ENCODE measurements around the gene EPHA6.

Gene EPHA6

DNA sequence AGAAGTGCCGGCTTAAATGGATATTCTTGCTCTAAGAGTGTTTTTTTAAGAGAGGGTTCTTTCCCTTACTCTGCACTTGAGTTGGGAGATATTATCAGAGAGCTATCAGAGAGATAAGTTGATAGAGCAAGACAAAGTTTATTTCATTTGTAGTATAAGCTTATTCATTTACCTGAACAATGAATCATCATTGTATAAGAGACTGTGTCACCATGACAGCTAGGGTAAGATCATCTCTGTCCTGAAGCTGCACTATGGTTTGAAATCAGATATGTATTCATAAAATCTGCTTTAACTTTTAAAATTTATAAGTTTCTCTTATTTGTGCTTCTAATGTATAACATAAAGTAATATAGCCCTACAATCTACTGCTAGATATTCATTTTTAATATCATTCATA is 822.1 kb downstream of the EPHA6 start:
- ATAC-seq (ENCODE audit: insufficient read depth, low read depth) (no peak), DNase-seq (no peak)
- Histone ChIP-seq H4K20me1 (ENCODE audit: insufficient read depth, low read length) (no peaks in the 10 kb centered on the region), H3K9ac (ENCODE audit: low read depth, low read length) (no peak overlapping the region), H2AFZ (ENCODE audit: low read depth, low read length) (no peak overlapping the region), H3K9me3 (ENCODE audit: insufficient read depth, low read length, severe bottlenecking) (no peaks in the 10 kb centered on the region), H3K4me2 (ENCODE audit: insufficient read depth, low read length) (no peak overlapping the region), H3K27me3 (ENCODE audit: insufficient read depth, low read length, poor library complexity) (no peaks in the 10 kb centered on the region), H3K36me3 (ENCODE audit: insufficient read depth, low read length) (no peaks in the 10 kb centered on the region), H3K27ac (ENCODE audit: low read length) (no peak overlapping the region), H3K79me2 (ENCODE audit: insufficient read depth, low read length) (no peaks in the 10 kb centered on the region), H3K4me1 (ENCODE audit: insufficient read depth, low read length) (no peaks in the 10 kb centered on the region), H3K4me3 (ENCODE audit: low read depth in 1 of 2, low read length in 2 of 2) (no peak overlapping the region)
- TF ChIP-seq, protein P1, sequence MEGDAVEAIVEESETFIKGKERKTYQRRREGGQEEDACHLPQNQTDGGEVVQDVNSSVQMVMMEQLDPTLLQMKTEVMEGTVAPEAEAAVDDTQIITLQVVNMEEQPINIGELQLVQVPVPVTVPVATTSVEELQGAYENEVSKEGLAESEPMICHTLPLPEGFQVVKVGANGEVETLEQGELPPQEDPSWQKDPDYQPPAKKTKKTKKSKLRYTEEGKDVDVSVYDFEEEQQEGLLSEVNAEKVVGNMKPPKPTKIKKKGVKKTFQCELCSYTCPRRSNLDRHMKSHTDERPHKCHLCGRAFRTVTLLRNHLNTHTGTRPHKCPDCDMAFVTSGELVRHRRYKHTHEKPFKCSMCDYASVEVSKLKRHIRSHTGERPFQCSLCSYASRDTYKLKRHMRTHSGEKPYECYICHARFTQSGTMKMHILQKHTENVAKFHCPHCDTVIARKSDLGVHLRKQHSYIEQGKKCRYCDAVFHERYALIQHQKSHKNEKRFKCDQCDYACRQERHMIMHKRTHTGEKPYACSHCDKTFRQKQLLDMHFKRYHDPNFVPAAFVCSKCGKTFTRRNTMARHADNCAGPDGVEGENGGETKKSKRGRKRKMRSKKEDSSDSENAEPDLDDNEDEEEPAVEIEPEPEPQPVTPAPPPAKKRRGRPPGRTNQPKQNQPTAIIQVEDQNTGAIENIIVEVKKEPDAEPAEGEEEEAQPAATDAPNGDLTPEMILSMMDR (IDR thresholded peaks at IDR 0.05; ENCODE audit: borderline replicate concordance, extremely low read depth, low read length, poor library complexity, severe bottlenecking) = no peak
- TF ChIP-seq EZH2 (IDR thresholded peaks at IDR 0.05; ENCODE audit: borderline replicate concordance, low read depth, low read length, severe bottlenecking) = no peak

DNA sequence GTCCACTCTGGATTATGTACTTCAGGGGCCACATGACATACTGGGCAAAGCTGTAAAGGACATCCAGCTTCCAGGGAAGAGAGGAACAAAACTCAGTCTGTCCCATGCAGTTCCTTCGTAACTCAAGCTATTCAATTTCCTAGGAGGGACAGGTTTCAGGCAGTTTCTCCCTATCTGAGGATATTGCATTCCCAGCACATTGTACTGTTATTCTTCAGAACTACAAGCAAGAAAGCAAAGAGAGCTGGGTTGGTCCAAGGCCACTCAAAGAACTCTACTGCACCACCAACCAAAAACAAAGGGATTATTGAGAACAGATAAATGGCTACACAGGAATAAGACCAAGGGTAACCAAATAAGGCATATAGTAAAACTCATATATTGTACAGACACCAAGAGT is 832.5 kb downstream of the EPHA6 start:
- no peaks in the 10 kb centered on the region for H3K27me3 ChIP-seq (ENCODE audit: insufficient read depth, low read length, poor library complexity)
- no peak overlapping the region for H3K27ac ChIP-seq (ENCODE audit: low read length)
- H3K79me2 ChIP-seq (ENCODE audit: insufficient read depth, low read length) = no peaks in the 10 kb centered on the region
- no peaks in the 10 kb centered on the region for H4K20me1 ChIP-seq (ENCODE audit: insufficient read depth, low read length)
- H3K9me3 ChIP-seq (ENCODE audit: insufficient read depth, low read length, severe bottlenecking) = no peaks in the 10 kb centered on the region
- no peak overlapping the region for H3K9ac ChIP-seq (ENCODE audit: low read depth, low read length)
- ATAC-seq (ENCODE audit: insufficient read depth, low read depth) (no peak), DNase-seq (no peak)
- H3K4me3 ChIP-seq (ENCODE audit: low read depth in 1 of 2, low read length in 2 of 2) = no peak overlapping the region
- H3K4me2 ChIP-seq (ENCODE audit: insufficient read depth, low read length) = no peak overlapping the region
- no peak overlapping the region for H2AFZ ChIP-seq (ENCODE audit: low read depth, low read length)
- no peaks in the 10 kb centered on the region for H3K36me3 ChIP-seq (ENCODE audit: insufficient read depth, low read length)
- no peaks in the 10 kb centered on the region for H3K4me1 ChIP-seq (ENCODE audit: insufficient read depth, low read length)
- TF ChIP-seq, protein P1 (IDR thresholded peaks at IDR 0.05; ENCODE audit: borderline replicate concordance, extremely low read depth, low read length, poor library complexity, severe bottlenecking) = no peak
- no peak for TF ChIP-seq EZH2 (IDR thresholded peaks at IDR 0.05; ENCODE audit: borderline replicate concordance, low read depth, low read length, severe bottlenecking)

DNA sequence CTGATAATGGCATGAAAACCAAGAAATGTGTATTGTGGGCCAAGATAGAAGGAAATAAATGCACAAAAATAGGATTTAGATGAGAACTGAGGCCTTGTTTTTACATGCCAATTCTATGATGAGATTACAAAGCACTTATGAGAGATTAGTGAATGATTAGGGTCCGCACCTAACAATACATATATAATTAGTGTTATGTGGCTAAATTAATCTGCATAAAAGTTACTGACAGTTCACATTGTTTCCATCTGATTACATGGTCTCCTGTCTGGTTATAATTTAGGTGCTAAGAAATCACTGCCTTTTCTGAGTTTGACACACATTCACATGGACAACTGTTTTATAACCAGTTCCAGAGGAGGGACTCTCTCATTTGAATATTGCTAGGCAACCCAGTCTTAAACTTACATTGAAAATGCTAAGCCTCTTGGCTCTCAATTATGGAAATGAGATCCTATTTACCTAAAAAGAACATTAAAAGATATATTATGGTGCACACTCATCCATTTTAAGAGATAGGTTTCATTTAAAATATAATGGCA is 833.1 kb downstream of the EPHA6 start:
- H3K9ac ChIP-seq (ENCODE audit: low read depth, low read length) = no peak overlapping the region
- TF ChIP-seq EZH2 (IDR thresholded peaks at IDR 0.05; ENCODE audit: borderline replicate concordance, low read depth, low read length, severe bottlenecking) = no peak
- TF ChIP-seq, protein P1 (IDR thresholded peaks at IDR 0.05; ENCODE audit: borderline replicate concordance, extremely low read depth, low read length, poor library complexity, severe bottlenecking) = no peak
- no peaks in the 10 kb centered on the region for H3K27me3 ChIP-seq (ENCODE audit: insufficient read depth, low read length, poor library complexity)
- DNase-seq = no peak
- H3K4me1 ChIP-seq (ENCODE audit: insufficient read depth, low read length) = no peaks in the 10 kb centered on the region
- H4K20me1 ChIP-seq (ENCODE audit: insufficient read depth, low read length) = no peaks in the 10 kb centered on the region
- no peak for ATAC-seq (ENCODE audit: insufficient read depth, low read depth)
- H3K27ac ChIP-seq (ENCODE audit: low read length) = no peak overlapping the region
- H3K4me2 ChIP-seq (ENCODE audit: insufficient read depth, low read length) = no peak overlapping the region
- H2AFZ ChIP-seq (ENCODE audit: low read depth, low read length) = no peak overlapping the region
- no peaks in the 10 kb centered on the region for H3K36me3 ChIP-seq (ENCODE audit: insufficient read depth, low read length)
- no peaks in the 10 kb centered on the region for H3K79me2 ChIP-seq (ENCODE audit: insufficient read depth, low read length)
- no peak overlapping the region for H3K4me3 ChIP-seq (ENCODE audit: low read depth in 1 of 2, low read length in 2 of 2)
- no peaks in the 10 kb centered on the region for H3K9me3 ChIP-seq (ENCODE audit: insufficient read depth, low read length, severe bottlenecking)

DNA sequence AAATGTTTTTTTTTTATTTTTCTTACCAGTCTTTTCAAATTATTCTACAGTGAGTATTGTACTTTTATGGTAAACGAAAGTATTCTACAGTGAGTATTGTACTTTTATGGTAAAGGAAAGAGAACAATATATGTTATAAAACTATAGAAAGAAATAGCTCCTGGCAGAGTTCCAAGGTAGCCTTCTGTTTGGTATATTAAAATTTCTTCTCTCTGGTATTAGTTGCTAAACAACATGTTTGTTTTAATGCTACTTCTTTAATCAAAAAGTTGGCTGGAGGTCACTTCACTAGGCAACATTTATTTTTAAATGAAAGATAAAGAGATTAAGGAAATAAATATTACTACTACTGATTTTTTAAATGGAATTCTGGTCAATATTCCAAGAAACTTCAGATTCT is 841.6 kb downstream of the EPHA6 start:
- H3K4me3 ChIP-seq (ENCODE audit: low read depth in 1 of 2, low read length in 2 of 2) = no peak overlapping the region
- no peak overlapping the region for H3K9ac ChIP-seq (ENCODE audit: low read depth, low read length)
- no peak for ATAC-seq (ENCODE audit: insufficient read depth, low read depth)
- H3K9me3 ChIP-seq (ENCODE audit: insufficient read depth, low read length, severe bottlenecking) = no peaks in the 10 kb centered on the region
- H3K79me2 ChIP-seq (ENCODE audit: insufficient read depth, low read length) = no peaks in the 10 kb centered on the region
- no peak overlapping the region for H3K27ac ChIP-seq (ENCODE audit: low read length)
- H3K4me1 ChIP-seq (ENCODE audit: insufficient read depth, low read length) = no peaks in the 10 kb centered on the region
- no peak for DNase-seq
- no peak overlapping the region for H2AFZ ChIP-seq (ENCODE audit: low read depth, low read length)
- no peak for TF ChIP-seq EZH2 (IDR thresholded peaks at IDR 0.05; ENCODE audit: borderline replicate concordance, low read depth, low read length, severe bottlenecking)
- TF ChIP-seq, protein P1 (IDR thresholded peaks at IDR 0.05; ENCODE audit: borderline replicate concordance, extremely low read depth, low read length, poor library complexity, severe bottlenecking) = no peak
- H4K20me1 ChIP-seq (ENCODE audit: insufficient read depth, low read length) = no peaks in the 10 kb centered on the region
- H3K4me2 ChIP-seq (ENCODE audit: insufficient read depth, low read length) = no peak overlapping the region
- H3K27me3 ChIP-seq (ENCODE audit: insufficient read depth, low read length, poor library complexity) = no peaks in the 10 kb centered on the region
- H3K36me3 ChIP-seq (ENCODE audit: insufficient read depth, low read length) = no peaks in the 10 kb centered on the region

Data from DND-41 (cell line).